NCI-H748 treated with DMSO at 0.1 percent for 48 hours (cell line): Measurements from ENCODE around the gene DCAF5.
"Not testable (repeated sequence)": the region's sequence is repeated elsewhere in the genome, so short reads cannot be mapped to it uniquely, and the experiment has no call there.

ENCODE experiments used
- DNase-seq: peaks from one replicate; lab custom pipeline; 2025; lab: John Stamatoyannopoulos, UW

DCAF5 gene

GRCh38 chr14:69041783-69042182, 111.1 kb downstream of the DCAF5 start:
- DNase-seq: no peak

GRCh38 chr14:69040353-69040752, 112.6 kb downstream of the DCAF5 start:
- no peak for DNase-seq

- DNase-seq: no peak
Measured at GRCh38 chr14:69039288-69039628, 113.7 kb downstream of the DCAF5 start.

- no peak for DNase-seq
Measured at GRCh38 chr14:69038455-69039287, 114.2 kb downstream of the DCAF5 start.

GRCh38 chr14:69037790-69038454, 115.0 kb downstream of the DCAF5 start:
- DNase-seq: no peak

GRCh38 chr14:69036757-69037506, 116.0 kb downstream of the DCAF5 start:
- DNase-seq: no peak

GRCh38 chr14:69034612-69035262, 118.2 kb downstream of the DCAF5 start:
- DNase-seq: no peak

- DNase-seq: no peak
Measured at GRCh38 chr14:69027242-69027913, 125.5 kb downstream of the DCAF5 start.

- no peak for DNase-seq
Measured at GRCh38 chr14:69023035-69023434, 129.9 kb downstream of the DCAF5 start.

GRCh38 chr14:69022093-69022492, 130.8 kb downstream of the DCAF5 start:
- not testable (repeated sequence) for DNase-seq

- no peak for DNase-seq
Measured at GRCh38 chr14:69017706-69018105, 135.2 kb downstream of the DCAF5 start.

- no peak for DNase-seq
Measured at GRCh38 chr14:69014829-69015259, 138.1 kb downstream of the DCAF5 start.

- DNase-seq: no peak
Measured at GRCh38 chr14:69013943-69014782, 138.8 kb downstream of the DCAF5 start.

GRCh38 chr14:69012256-69012953, 140.5 kb downstream of the DCAF5 start:
- DNase-seq: no peak

- DNase-seq: no peak
Measured at GRCh38 chr14:69010648-69011047, 142.3 kb downstream of the DCAF5 start.

- no peak for DNase-seq
Measured at GRCh38 chr14:69008421-69008884, 144.5 kb downstream of the DCAF5 start.

- no peak for DNase-seq
Measured at GRCh38 chr14:69006346-69006745, 146.6 kb downstream of the DCAF5 start.

- no peak for DNase-seq
Measured at GRCh38 chr14:69005432-69006148, 147.3 kb downstream of the DCAF5 start.

GRCh38 chr14:69004731-69005431, 148.0 kb downstream of the DCAF5 start:
- no peak for DNase-seq
